SK-N-SH (cell line): ENCODE results near the gene TLR4. TPM values are rescaled to one million over a fixed set of nuclear protein-coding genes. Genes with fewer than 3 reads are reported as not detected.

Source experiments
- CTCF ChIA-PET: fragments of 300-600, 350-600 bp; formaldehyde crosslinking; extraction: SDS; loops from one replicate; lab custom pipeline; 2021; lab: Yijun Ruan, JAX
- POLR2A ChIA-PET: fragments of 350-600 bp; sonication (Branson Sonifier 250); formaldehyde crosslinking; extraction: SDS; loops from one replicate; lab custom pipeline; 2020; ENCODE audit warnings: antibody characterized with exemption, inconsistent platforms; lab: Yijun Ruan, JAX
- DNase-seq: peaks from one replicate; pipeline ENCODE4 v3.0.0; 2012
- H2AFZ ChIP-seq: fragments of 200-600 bp; sonication (generic); 2 replicates; pipeline ENCODE4 v1.8.1; 2016; ENCODE audit warnings: antibody characterized with exemption, mild to moderate bottlenecking, low read depth
- H3F3A ChIP-seq: fragments of 200-600 bp; sonication (generic); replicated peaks from 2 replicates; pipeline ENCODE3; 2016; ENCODE audit warnings: antibody characterized with exemption, mild to moderate bottlenecking; ENCODE audit not compliant: insufficient read depth
- H3K27ac ChIP-seq, 2 experiments: fragments of 200-500 bp in 1 of 2; fragments of 200-600 bp in 1 of 2; sonication (Bioruptor generic) in 1 of 2; sonication (generic), shearing (Covaris generic) in 1 of 2; 2 replicates each; pipeline versions ENCODE4 v1.5.1 to v1.6.1; 2014 to 2016; ENCODE audit warnings: low read depth in 2 of 2, inconsistent platforms in 1 of 2, low read length in 1 of 2, mild to moderate bottlenecking in 1 of 2, mixed read lengths in 1 of 2
- H3K27me3 ChIP-seq: fragments of 200-600 bp; sonication (generic), shearing (Covaris generic); 2 replicates; pipeline ENCODE4 v1.6.1; 2016; ENCODE audit warnings: mixed run types; ENCODE audit not compliant: insufficient read depth
- H3K36me3 ChIP-seq, 2 experiments: fragments of 200-500 bp in 1 of 2; fragments of 200-600 bp in 1 of 2; sonication (Bioruptor generic) in 1 of 2; sonication (generic) in 1 of 2; replicated peaks in 1 of 2; 2 replicates each; pipeline versions ENCODE3 to v1.5.1; 2014 to 2016; ENCODE audit warnings: low read length in 1 of 2, mild to moderate bottlenecking in 1 of 2; ENCODE audit not compliant: insufficient read depth in 2 of 2, control insufficient read depth in 1 of 2
- H3K4me1 ChIP-seq, 2 experiments: fragments of 200-500 bp in 1 of 2; fragments of 200-600 bp in 1 of 2; sonication (Bioruptor generic) in 1 of 2; sonication (generic), shearing (Covaris generic) in 1 of 2; 2 replicates each; pipeline versions ENCODE4 v1.5.1 to v1.6.1; 2014 to 2016; ENCODE audit warnings: low read depth in 1 of 2, low read length in 1 of 2, mixed run types in 1 of 2; ENCODE audit not compliant: insufficient read depth in 2 of 2, control insufficient read depth in 1 of 2
- H3K4me2 ChIP-seq: fragments of 200-600 bp; sonication (generic), shearing (Covaris generic); 2 replicates; pipeline ENCODE4 v1.6.1; 2017; ENCODE audit warnings: mixed run types
- H3K4me3 ChIP-seq, 2 experiments: fragments of 200-500 bp in 1 of 2; fragments of 200-600 bp in 1 of 2; sonication (Bioruptor generic) in 1 of 2; sonication (generic), shearing (Covaris generic) in 1 of 2; 2 replicates each; pipeline versions ENCODE4 v1.5.1 to v1.8.1; 2014 to 2016; ENCODE audit warnings: low read depth in 2 of 2, inconsistent platforms in 1 of 2, low read length in 1 of 2, mild to moderate bottlenecking in 1 of 2, mixed read lengths in 1 of 2, moderate library complexity in 1 of 2
- H3K79me2 ChIP-seq: fragments of 200-600 bp; sonication (generic); 2 replicates; pipeline ENCODE4 v1.8.1; 2017; ENCODE audit warnings: mild to moderate bottlenecking; ENCODE audit not compliant: insufficient read depth
- H3K9ac ChIP-seq: fragments of 200-600 bp; sonication (generic); 2 replicates; pipeline ENCODE4 v1.6.1; 2017; ENCODE audit warnings: mixed run types
- H3K9me2 ChIP-seq: fragments of 200-600 bp; sonication (generic); 2 replicates; pipeline ENCODE4 v1.6.1; 2017; ENCODE audit warnings: mixed run types
- H3K9me3 ChIP-seq: fragments of 200-600 bp; sonication (generic); 2 replicates; pipeline ENCODE4 v1.6.1; 2017; ENCODE audit warnings: mixed run types, mild to moderate bottlenecking, moderate library complexity
- H4K20me1 ChIP-seq: fragments of 200-600 bp; sonication (generic); 2 replicates; pipeline ENCODE4 v1.6.1; 2017; ENCODE audit warnings: mild to moderate bottlenecking, mixed run types; ENCODE audit not compliant: insufficient read depth
- CHD2 ChIP-seq: fragments of 150-350 bp; IDR thresholded peaks from 2 replicates; pipeline ENCODE4 v1.6.1; 2018; ENCODE audit warnings: low read length; ENCODE audit not compliant: partially characterized antibody
- ELF1 ChIP-seq: IDR thresholded peaks from 2 replicates; pipeline ENCODE4 v1.4.0; 2012
- EZH2phosphoT487 ChIP-seq: fragments of 200-600 bp; sonication (generic); IDR thresholded peaks from 2 replicates; pipeline ENCODE4 v1.6.1; 2017; ENCODE audit warnings: low read depth, mixed run types, mild to moderate bottlenecking, antibody characterized with exemption, moderate library complexity, borderline replicate concordance
- FOSL2 ChIP-seq: IDR thresholded peaks from 2 replicates; pipeline ENCODE4 v1.4.0; 2012; ENCODE audit warnings: low read depth, mild to moderate bottlenecking, moderate library complexity, borderline replicate concordance
- GABPA ChIP-seq: IDR thresholded peaks from 2 replicates; pipeline ENCODE4 v1.4.0; 2012; ENCODE audit warnings: low read depth, mild to moderate bottlenecking
- GATA2 ChIP-seq: sonication (generic); formaldehyde crosslinking; IDR thresholded peaks from 2 replicates; pipeline ENCODE4 v1.5.0; 2020; ENCODE audit warnings: mild to moderate bottlenecking, missing genetic modification reagents
- IRF3 ChIP-seq: fragments of 150-350 bp; IDR thresholded peaks from 2 replicates; pipeline ENCODE4 v1.6.1; 2016; ENCODE audit warnings: mild to moderate bottlenecking, low read depth, low read length
- JUND ChIP-seq: IDR thresholded peaks from 2 replicates; pipeline ENCODE4 v1.4.0; 2012
- MEF2A ChIP-seq: IDR thresholded peaks from 2 replicates; pipeline ENCODE4 v1.4.0; 2012; ENCODE audit warnings: low read depth, borderline replicate concordance
- MXI1 ChIP-seq: IDR thresholded peaks from 2 replicates; pipeline ENCODE4 v1.6.1; 2012; ENCODE audit warnings: mild to moderate bottlenecking, low read depth, low read length, improper control_type of control experiment
- NRF1 ChIP-seq: IDR thresholded peaks from 2 replicates; pipeline ENCODE4 v1.6.1; 2012; ENCODE audit warnings: low read depth, mild to moderate bottlenecking, low read length
- POLR2AphosphoS5 ChIP-seq: IDR thresholded peaks from 2 replicates; pipeline ENCODE4 v1.6.1; 2012; ENCODE audit warnings: low read depth, low read length
- RFX5 ChIP-seq: IDR thresholded peaks from 2 replicates; pipeline ENCODE4 v1.6.1; 2012; ENCODE audit warnings: mild to moderate bottlenecking, improper control_type of control experiment, low read length
- RXRA ChIP-seq: IDR thresholded peaks from 2 replicates; pipeline ENCODE4 v1.4.0; 2012; ENCODE audit warnings: low read depth, mild to moderate bottlenecking, borderline replicate concordance
- SIN3A ChIP-seq: IDR thresholded peaks from 2 replicates; pipeline ENCODE4 v1.6.1; 2012; ENCODE audit warnings: low read depth, mild to moderate bottlenecking, low read length, moderate library complexity, borderline replicate concordance
- SMC3 ChIP-seq: IDR thresholded peaks from 2 replicates; pipeline ENCODE4 v1.6.1; 2012; ENCODE audit warnings: low read depth, low read length, improper control_type of control experiment
- TAF1 ChIP-seq: IDR thresholded peaks from 2 replicates; pipeline ENCODE4 v1.6.1; 2012; ENCODE audit warnings: low read depth, mild to moderate bottlenecking, low read length, moderate library complexity, borderline replicate concordance
- TCF12 ChIP-seq: IDR thresholded peaks from 2 replicates; pipeline ENCODE4 v1.4.0; 2012
- WGBS: methylation state at CpG from one replicate; pipeline ENCODE4 v1.1.6; 2017; ENCODE audit warnings: low lambda C conversion rate; 5-methylcytosine and 5-hydroxymethylcytosine counted together
- polyA plus RNA-seq, 3 experiments: library from polyadenylated mRNA; depleted of rRNA; stranded (reverse); fragments of >200 nt; gene quantifications; 2 replicates each; pipeline ENCODE4 v1.2.3, GENCODE V29; 2012
- TF ChIP-seq, protein P1 (sequence below): fragments of 200-600 bp; sonication (generic); IDR thresholded peaks from 2 replicates; pipeline ENCODE4 v1.6.1; 2017; ENCODE audit warnings: antibody characterized with exemption, mild to moderate bottlenecking, moderate library complexity
- TF ChIP-seq, protein P2 (sequence below): IDR thresholded peaks from 2 replicates; pipeline ENCODE4 v1.4.0; 2012; ENCODE audit warnings: low read depth, borderline replicate concordance
- TF ChIP-seq, protein P3 (sequence below): fragments of 150-350 bp; IDR thresholded peaks from 2 replicates; pipeline ENCODE4 v1.6.1; 2017; ENCODE audit warnings: antibody characterized with exemption, low read length, low read depth, borderline replicate concordance

The TLR4 gene
- polyA plus RNA-seq, 1 of the 3 experiments (the other 2 are of a cell fraction): 0.85 TPM

GRCh38 chr9:117678871-117679270 is 25.3 kb upstream of the TLR4 start:
- Histone ChIP-seq H3K9me3 (no peaks in the 10 kb centered on the region), H3K9ac (no peak overlapping the region), H3K4me2 (no peak overlapping the region; the same call in 1 of the 2 replicates), H3K27ac (peak overlapping the region in 1 of 2 experiments; percentile 3; a peak in 1 of 4 replicates), H2AFZ (no peak overlapping the region), H3K27me3 (no peaks in the 10 kb centered on the region), H3F3A (peaks cover 10% of the 10 kb centered on the region), H3K79me2 (no peaks in the 10 kb centered on the region), H3K36me3 (no peaks in the 10 kb centered on the region), H3K4me1 (peaks cover 0 to 5% of the 10 kb centered on the region in 2 experiments; a peak in 1 of 4 replicates), H3K9me2 (no peaks in the 10 kb centered on the region), H3K4me3 (no peak overlapping the region), H4K20me1 (no peaks in the 10 kb centered on the region)
- POLR2A ChIA-PET: no interaction called here
- CTCF ChIA-PET: interaction anchor here (0.6 kb wide), 1 partner anchor 819 kb away, joined by 3 read pairs; no protein-coding TSS in a partner anchor
- no peak for TF ChIP-seq IRF3
- no peak for TF ChIP-seq ELF1
- TF ChIP-seq MEF2A: no peak
- no peak for TF ChIP-seq SMC3
- no peak for TF ChIP-seq POLR2AphosphoS5
- no peak for TF ChIP-seq CHD2
- no peak for TF ChIP-seq TCF12
- TF ChIP-seq JUND: no peak
- TF ChIP-seq SIN3A: no peak
- DNase-seq: no peak
- 0% methylated on average over 1 of the region's 1 CpG for WGBS

DNA sequence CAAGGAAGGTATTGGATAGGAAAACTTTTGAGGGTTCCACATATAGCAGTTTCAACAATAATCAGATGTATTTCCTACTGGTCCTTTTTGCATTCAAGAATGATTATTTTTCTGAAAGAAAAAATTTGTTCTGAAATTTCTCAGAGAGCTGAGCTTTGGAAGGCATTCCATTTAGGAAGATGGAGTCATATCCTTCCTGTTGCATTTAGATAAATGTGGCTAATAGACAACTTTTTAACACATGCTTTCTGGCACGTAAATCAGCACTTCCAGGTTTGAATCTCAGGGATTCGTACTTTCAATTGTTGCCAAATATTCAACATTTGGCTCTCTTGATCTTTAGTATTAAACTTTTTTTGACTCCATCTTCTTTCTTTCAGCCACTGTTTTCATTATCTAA is 24.8 kb upstream of the TLR4 start:
- ChIA-PET CTCF (interaction anchor here (0.6 kb wide), 1 partner anchor 818 kb away, joined by 3 read pairs; no protein-coding TSS in a partner anchor), POLR2A (no interaction called here)
- WGBS: 46% methylated on average over 2 of the region's 2 CpGs
- Histone ChIP-seq H3K4me3 (no peak overlapping the region), H3K9me2 (no peaks in the 10 kb centered on the region), H3K79me2 (no peaks in the 10 kb centered on the region), H3K36me3 (no peaks in the 10 kb centered on the region), H3F3A (peaks cover 10% of the 10 kb centered on the region), H3K27me3 (no peaks in the 10 kb centered on the region), H3K9me3 (no peaks in the 10 kb centered on the region), H3K4me2 (peak overlapping the region; percentile 41; the same call in 1 of the 2 replicates), H3K9ac (no peak overlapping the region), H3K4me1 (peaks cover 0 to 5% of the 10 kb centered on the region in 2 experiments; a peak in 1 of 4 replicates), H4K20me1 (no peaks in the 10 kb centered on the region), H3K27ac (peak overlapping the region in 1 of 2 experiments; percentile 3; a peak in 1 of 4 replicates), H2AFZ (peak overlapping the region; percentile 69)
- DNase-seq: no peak
- TF ChIP-seq, protein P1, sequence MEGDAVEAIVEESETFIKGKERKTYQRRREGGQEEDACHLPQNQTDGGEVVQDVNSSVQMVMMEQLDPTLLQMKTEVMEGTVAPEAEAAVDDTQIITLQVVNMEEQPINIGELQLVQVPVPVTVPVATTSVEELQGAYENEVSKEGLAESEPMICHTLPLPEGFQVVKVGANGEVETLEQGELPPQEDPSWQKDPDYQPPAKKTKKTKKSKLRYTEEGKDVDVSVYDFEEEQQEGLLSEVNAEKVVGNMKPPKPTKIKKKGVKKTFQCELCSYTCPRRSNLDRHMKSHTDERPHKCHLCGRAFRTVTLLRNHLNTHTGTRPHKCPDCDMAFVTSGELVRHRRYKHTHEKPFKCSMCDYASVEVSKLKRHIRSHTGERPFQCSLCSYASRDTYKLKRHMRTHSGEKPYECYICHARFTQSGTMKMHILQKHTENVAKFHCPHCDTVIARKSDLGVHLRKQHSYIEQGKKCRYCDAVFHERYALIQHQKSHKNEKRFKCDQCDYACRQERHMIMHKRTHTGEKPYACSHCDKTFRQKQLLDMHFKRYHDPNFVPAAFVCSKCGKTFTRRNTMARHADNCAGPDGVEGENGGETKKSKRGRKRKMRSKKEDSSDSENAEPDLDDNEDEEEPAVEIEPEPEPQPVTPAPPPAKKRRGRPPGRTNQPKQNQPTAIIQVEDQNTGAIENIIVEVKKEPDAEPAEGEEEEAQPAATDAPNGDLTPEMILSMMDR: no peak
- no peak for TF ChIP-seq NRF1
- no peak for TF ChIP-seq CHD2
- no peak for TF ChIP-seq POLR2AphosphoS5
- no peak for TF ChIP-seq TAF1
- no peak for TF ChIP-seq IRF3
- TF ChIP-seq, protein P2, sequence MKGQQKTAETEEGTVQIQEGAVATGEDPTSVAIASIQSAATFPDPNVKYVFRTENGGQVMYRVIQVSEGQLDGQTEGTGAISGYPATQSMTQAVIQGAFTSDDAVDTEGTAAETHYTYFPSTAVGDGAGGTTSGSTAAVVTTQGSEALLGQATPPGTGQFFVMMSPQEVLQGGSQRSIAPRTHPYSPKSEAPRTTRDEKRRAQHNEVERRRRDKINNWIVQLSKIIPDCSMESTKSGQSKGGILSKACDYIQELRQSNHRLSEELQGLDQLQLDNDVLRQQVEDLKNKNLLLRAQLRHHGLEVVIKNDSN: no peak
- TF ChIP-seq GATA2 (CRISPR knock-in tag): no peak
- TF ChIP-seq FOSL2: no peak
- TF ChIP-seq, protein P3, sequence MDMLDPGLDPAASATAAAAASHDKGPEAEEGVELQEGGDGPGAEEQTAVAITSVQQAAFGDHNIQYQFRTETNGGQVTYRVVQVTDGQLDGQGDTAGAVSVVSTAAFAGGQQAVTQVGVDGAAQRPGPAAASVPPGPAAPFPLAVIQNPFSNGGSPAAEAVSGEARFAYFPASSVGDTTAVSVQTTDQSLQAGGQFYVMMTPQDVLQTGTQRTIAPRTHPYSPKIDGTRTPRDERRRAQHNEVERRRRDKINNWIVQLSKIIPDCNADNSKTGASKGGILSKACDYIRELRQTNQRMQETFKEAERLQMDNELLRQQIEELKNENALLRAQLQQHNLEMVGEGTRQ: no peak
- TF ChIP-seq RFX5: no peak
- TF ChIP-seq GABPA: no peak
- TF ChIP-seq MXI1: no peak
- TF ChIP-seq JUND: no peak
- TF ChIP-seq EZH2phosphoT487: no peak
- TF ChIP-seq RXRA: no peak
